HCT116 (cell line): ENCODE data around the gene PDXK. TPM values are rescaled to one million over a fixed set of nuclear protein-coding genes. Genes with fewer than 3 reads are reported as not detected.

ENCODE experiments used
- ATAC-seq: fragments of 200-7000 bp; cut with Tn5 transposase; 2 replicates; pipeline ENCODE4 v1.9.1; 2020; ENCODE audit warnings: mild to moderate bottlenecking, moderate library complexity
- BruUV-seq: library from RNA; stranded (reverse); fragments of 400-500 nt; replicated peaks from 2 replicates; lab custom pipeline; 2021; lab: Mats Ljungman, UMichigan
- CTCF ChIA-PET: fragments of 300-600 bp; sonication (Branson Sonifier 250); formaldehyde crosslinking; loops from one replicate; lab custom pipeline; 2021; ENCODE audit warnings: antibody characterized with exemption; lab: Charles Lee
- POLR2A ChIA-PET: fragments of 300-600, 350-600 bp; sonication (Branson Sonifier 250); formaldehyde crosslinking; loops from one replicate; lab custom pipeline; 2021; ENCODE audit warnings: antibody characterized with exemption; lab: Charles Lee
- RAD21 ChIA-PET, 2 experiments: fragments of 300-600 bp; sonication (Branson Sonifier 250); formaldehyde crosslinking; loops; one replicate each; lab custom pipeline; 2023; ENCODE audit warnings: low total read pairs in 2 of 2; ENCODE audit not compliant: uncharacterized antibody in 2 of 2, unreplicated experiment in 2 of 2, low non-redundant PET in 1 of 2; lab: Charles Lee
- DNase-seq: peaks from one replicate; pipeline ENCODE4 v3.0.0-alpha.2; 2010; ENCODE audit warnings: low read depth, low spot score
- H2AFZ ChIP-seq: fragments of 200-600 bp; shearing (Covaris generic), sonication (generic); 2 replicates; pipeline ENCODE4 v1.6.1; 2017; ENCODE audit warnings: low read depth, mixed run types, mixed read lengths, antibody characterized with exemption, low read length; ENCODE audit not compliant: poor library complexity, severe bottlenecking
- H3K27ac ChIP-seq: 2 replicates; pipeline ENCODE4 v1.5.1; 2012; ENCODE audit warnings: low read depth, low read length
- H3K27me3 ChIP-seq: fragments of 200-600 bp; sonication (generic); 2 replicates; pipeline ENCODE4 v1.6.1; 2016; ENCODE audit warnings: mixed run types, low read length, mixed read lengths; ENCODE audit not compliant: insufficient read depth
- H3K36me3 ChIP-seq, 2 experiments: fragments of 200-500 bp in 1 of 2; fragments of 200-600 bp in 1 of 2; sonication (Bioruptor generic) in 1 of 2; sonication (generic) in 1 of 2; 2 replicates each; pipeline versions ENCODE4 v1.5.1 to v1.6.1; 2014 to 2016; ENCODE audit warnings: low read length in 2 of 2, inconsistent platforms in 1 of 2, mixed read lengths in 1 of 2, mixed run types in 1 of 2; ENCODE audit not compliant: insufficient read depth in 2 of 2, control insufficient read depth in 1 of 2
- H3K4me1 ChIP-seq, 2 experiments: fragments of 200-600 bp in 1 of 2; sonication (generic) in 1 of 2; 2 replicates each; pipeline versions ENCODE4 v1.5.1 to v1.6.1; 2012 to 2017; ENCODE audit warnings: low read length in 2 of 2, inconsistent platforms in 1 of 2, mild to moderate bottlenecking in 1 of 2, mixed read lengths in 1 of 2, mixed run types in 1 of 2, moderate library complexity in 1 of 2; ENCODE audit not compliant: insufficient read depth in 2 of 2, control insufficient read depth in 1 of 2
- H3K4me2 ChIP-seq: fragments of 200-600 bp; sonication (generic); 2 replicates; pipeline ENCODE4 v1.6.1; 2017; ENCODE audit warnings: mixed run types, low read length, mixed read lengths
- H3K4me3 ChIP-seq, 2 experiments: fragments of 200-600 bp in 1 of 2; sonication (generic) in 1 of 2; replicated peaks in 1 of 2; 2 replicates each; pipeline ENCODE4 v1.5.1; 2011 to 2016; ENCODE audit warnings: low read length in 2 of 2, control low read depth in 1 of 2, low read depth in 1 of 2, mild to moderate bottlenecking in 1 of 2, mixed read lengths in 1 of 2, mixed run types in 1 of 2
- H3K79me2 ChIP-seq: fragments of 200-600 bp; sonication (generic); 2 replicates; pipeline ENCODE4 v1.6.1; 2017; ENCODE audit warnings: mild to moderate bottlenecking, mixed run types, low read length, moderate library complexity, mixed read lengths; ENCODE audit not compliant: insufficient read depth
- H3K9ac ChIP-seq: fragments of 200-600 bp; sonication (generic); 2 replicates; pipeline ENCODE4 v1.6.1; 2016; ENCODE audit warnings: low read length, mixed read lengths
- H3K9me2 ChIP-seq: fragments of 200-600 bp; sonication (generic), shearing (Covaris generic); 2 replicates; pipeline ENCODE4 v1.6.1; 2017; ENCODE audit warnings: mixed run types, mild to moderate bottlenecking, moderate library complexity; ENCODE audit not compliant: insufficient read depth
- H3K9me3 ChIP-seq, 2 experiments: fragments of 200-500 bp in 1 of 2; fragments of 200-600 bp in 1 of 2; sonication (Bioruptor generic) in 1 of 2; sonication (generic) in 1 of 2; 2 replicates each; pipeline ENCODE4 v1.6.1; 2014 to 2017; ENCODE audit warnings: low read length in 2 of 2, mixed read lengths in 2 of 2, inconsistent platforms in 1 of 2, low read depth in 1 of 2, mild to moderate bottlenecking in 1 of 2, mixed run types in 1 of 2, moderate library complexity in 1 of 2; ENCODE audit not compliant: control insufficient read depth in 1 of 2, insufficient read depth in 1 of 2
- H4K20me1 ChIP-seq: fragments of 200-600 bp; sonication (generic), shearing (Covaris generic); 2 replicates; pipeline ENCODE4 v1.6.1; 2017; ENCODE audit warnings: mixed run types, mild to moderate bottlenecking, moderate library complexity; ENCODE audit not compliant: insufficient read depth
- CBX3 ChIP-seq: IDR thresholded peaks from 2 replicates; pipeline ENCODE4 v1.6.1; 2012; ENCODE audit warnings: low read depth
- CEBPB ChIP-seq: IDR thresholded peaks from 2 replicates; pipeline ENCODE4 v1.6.1; 2012; ENCODE audit warnings: low read depth
- EZH2 ChIP-seq: fragments of 200-600 bp; sonication (generic); IDR thresholded peaks from 2 replicates; pipeline ENCODE4 v1.6.1; 2017; ENCODE audit warnings: antibody characterized with exemption, mixed run types
- POLR2A ChIP-seq: IDR thresholded peaks from 2 replicates; pipeline ENCODE4 v1.7.0; 2011; ENCODE audit warnings: borderline replicate concordance; ENCODE audit not compliant: insufficient read depth, insufficient read length; ENCODE audit errors: extremely low read depth
- POLR2AphosphoS5 ChIP-seq: IDR thresholded peaks from 2 replicates; pipeline ENCODE4 v1.6.1; 2011; ENCODE audit warnings: mild to moderate bottlenecking, low read depth, low read length, moderate library complexity
- SIN3A ChIP-seq: IDR thresholded peaks from 2 replicates; pipeline ENCODE4 v1.6.1; 2012; ENCODE audit warnings: low read depth
- SP1 ChIP-seq: IDR thresholded peaks from 2 replicates; pipeline ENCODE4 v1.6.1; 2012; ENCODE audit warnings: low read depth
- SRF ChIP-seq: IDR thresholded peaks from 2 replicates; pipeline ENCODE4 v1.6.1; 2012; ENCODE audit warnings: low read depth
- TCF7L2 ChIP-seq: IDR thresholded peaks from 2 replicates; pipeline ENCODE4 v1.7.0; 2011; ENCODE audit warnings: borderline replicate concordance, inconsistent platforms; ENCODE audit not compliant: insufficient read depth, insufficient read length; ENCODE audit errors: extremely low read depth
- YY1 ChIP-seq: IDR thresholded peaks from 2 replicates; pipeline ENCODE4 v1.6.1; 2011; ENCODE audit warnings: low read length, low read depth, moderate library complexity, mild to moderate bottlenecking; ENCODE audit not compliant: insufficient replicate concordance; ENCODE audit errors: extremely low read depth
- ZNF274 ChIP-seq: fragments of 200-500 bp; sonication (Bioruptor generic); IDR thresholded peaks from 2 replicates; pipeline ENCODE4 v1.6.1; 2014; ENCODE audit warnings: mild to moderate bottlenecking, low read depth, low read length, inconsistent platforms
- intact Hi-C: fragments of 100-400 bp; cut with micrococcal nuclease; formaldehyde crosslinking; loops from 2 replicates; pipeline ENCODE4 v1.10.0; 2022
- total RNA-seq: library from RNA; stranded (reverse); gene quantifications from one replicate; pipeline ENCODE4 v1.2.1, GENCODE V29; 2021; ENCODE audit not compliant: unreplicated experiment
- TF ChIP-seq, protein P1 (sequence below): IDR thresholded peaks from 2 replicates; pipeline ENCODE4 v1.6.1; 2012
- TF ChIP-seq, protein P2 (sequence below): IDR thresholded peaks from 2 replicates; pipeline ENCODE4 v1.6.1; 2011; ENCODE audit warnings: mild to moderate bottlenecking, low read length, moderate library complexity; ENCODE audit not compliant: insufficient replicate concordance; ENCODE audit errors: extremely low read depth

Gene PDXK
- total RNA-seq, 1 experiment from 2014 or later, result 127 TPM

DNA sequence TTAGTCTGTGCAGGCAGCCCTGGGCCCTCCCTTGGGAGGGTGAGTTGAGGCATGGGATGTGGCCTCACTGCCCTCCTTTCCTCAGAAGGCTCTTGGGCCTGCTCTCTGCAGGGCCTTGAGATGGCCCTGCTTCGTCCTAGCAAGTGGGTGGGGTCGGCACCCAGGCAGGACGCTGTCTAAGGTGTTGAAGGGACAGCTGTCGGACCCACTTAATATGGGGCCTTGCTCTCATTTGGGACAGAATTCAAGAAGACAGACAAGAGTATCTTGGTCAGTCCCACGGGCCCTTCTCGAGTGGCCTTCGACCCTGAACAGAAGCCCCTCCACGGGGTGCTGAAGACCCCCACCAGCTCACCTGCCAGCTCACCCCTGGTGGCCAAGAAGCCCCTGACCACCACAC lies 26.0 kb upstream of the PDXK start:
- DNase-seq (no peak), ATAC-seq (no peak)
- Histone ChIP-seq H4K20me1 (no peaks in the 10 kb centered on the region), H3K27ac (no peak overlapping the region), H3K9ac (no peak overlapping the region), H3K79me2 (no peaks in the 10 kb centered on the region), H3K4me2 (no peak overlapping the region)
- RAD21 ChIA-PET, result no interaction called here
- TF ChIP-seq, protein P1, sequence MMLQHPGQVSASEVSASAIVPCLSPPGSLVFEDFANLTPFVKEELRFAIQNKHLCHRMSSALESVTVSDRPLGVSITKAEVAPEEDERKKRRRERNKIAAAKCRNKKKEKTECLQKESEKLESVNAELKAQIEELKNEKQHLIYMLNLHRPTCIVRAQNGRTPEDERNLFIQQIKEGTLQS, result no peak
- TF ChIP-seq POLR2A (no peak), TCF7L2 (no peak), ZNF274 (no peak), SRF (no peak), YY1 (no peak), POLR2AphosphoS5 (no peak), SIN3A (no peak), EZH2 (no peak), CEBPB (no peak), SP1 (no peak), CBX3 (no peak)
- TF ChIP-seq, protein P2, sequence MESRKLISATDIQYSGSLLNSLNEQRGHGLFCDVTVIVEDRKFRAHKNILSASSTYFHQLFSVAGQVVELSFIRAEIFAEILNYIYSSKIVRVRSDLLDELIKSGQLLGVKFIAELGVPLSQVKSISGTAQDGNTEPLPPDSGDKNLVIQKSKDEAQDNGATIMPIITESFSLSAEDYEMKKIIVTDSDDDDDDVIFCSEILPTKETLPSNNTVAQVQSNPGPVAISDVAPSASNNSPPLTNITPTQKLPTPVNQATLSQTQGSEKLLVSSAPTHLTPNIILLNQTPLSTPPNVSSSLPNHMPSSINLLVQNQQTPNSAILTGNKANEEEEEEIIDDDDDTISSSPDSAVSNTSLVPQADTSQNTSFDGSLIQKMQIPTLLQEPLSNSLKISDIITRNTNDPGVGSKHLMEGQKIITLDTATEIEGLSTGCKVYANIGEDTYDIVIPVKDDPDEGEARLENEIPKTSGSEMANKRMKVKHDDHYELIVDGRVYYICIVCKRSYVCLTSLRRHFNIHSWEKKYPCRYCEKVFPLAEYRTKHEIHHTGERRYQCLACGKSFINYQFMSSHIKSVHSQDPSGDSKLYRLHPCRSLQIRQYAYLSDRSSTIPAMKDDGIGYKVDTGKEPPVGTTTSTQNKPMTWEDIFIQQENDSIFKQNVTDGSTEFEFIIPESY, result no peak
- TF ChIP-seq, all 23 proteins: peak for 0
- H3K9me2 ChIP-seq, result no peaks in the 10 kb centered on the region
- no peak overlapping the region for H3K4me3 ChIP-seq
- H3K4me1 ChIP-seq, result no peaks in the 10 kb centered on the region
- H3K36me3 ChIP-seq, result peaks cover 36 to 61% of the 10 kb centered on the region in 2 experiments; a peak in 3 of 4 replicates
- CTCF ChIA-PET, result no interaction called here
- intact Hi-C loops, result no loop called here
- POLR2A ChIA-PET, result no interaction called here
- H3K9me3 ChIP-seq, result no peaks in the 10 kb centered on the region
- BruUV-seq, result no TSS peak
- no peaks in the 10 kb centered on the region for H3K27me3 ChIP-seq
- H2AFZ ChIP-seq, result no peak overlapping the region
